ENCODE results near the gene VN1R5. TPM values are rescaled to one million over a fixed set of nuclear protein-coding genes. Genes with fewer than 3 reads are reported as not detected.

VN1R5 gene
- total RNA-seq, 1 donor from 2014 or later: not detected

GRCh38 chr1:247228133-247228532 lies 27.7 kb upstream of the VN1R5 start:
- DNase-seq (ENCODE audit: low read depth): no peak
- Histone ChIP-seq H3K4me3 (ENCODE audit: low read depth, low read length) (no peak overlapping the region), H3K27me3 (ENCODE audit: control insufficient read depth, insufficient read depth, low read length) (no peaks in the 10 kb centered on the region), H3K36me3 (ENCODE audit: control insufficient read depth, insufficient read depth, low read length) (no peaks in the 10 kb centered on the region)
- TF ChIP-seq CTCF (IDR thresholded peaks at IDR 0.05; ENCODE audit: insufficient read depth, low read length, poor library complexity, severe bottlenecking): no peak

- H3K27me3 ChIP-seq (ENCODE audit: control insufficient read depth, insufficient read depth, low read length): no peaks in the 10 kb centered on the region
- DNase-seq (ENCODE audit: low read depth): peak; percentile 5
- H3K36me3 ChIP-seq (ENCODE audit: control insufficient read depth, insufficient read depth, low read length): no peaks in the 10 kb centered on the region
- no peak for TF ChIP-seq CTCF (IDR thresholded peaks at IDR 0.05; ENCODE audit: insufficient read depth, low read length, poor library complexity, severe bottlenecking)
- no peak overlapping the region for H3K4me3 ChIP-seq (ENCODE audit: low read depth, low read length)
Observed at GRCh38 chr1:247241691-247242090, 14.2 kb upstream of the VN1R5 start.

GRCh38 chr1:247243524-247244137 lies 12.2 kb upstream of the VN1R5 start:
- TF ChIP-seq CTCF (IDR thresholded peaks at IDR 0.05; ENCODE audit: insufficient read depth, low read length, poor library complexity, severe bottlenecking): no peak
- no peak overlapping the region for H3K4me3 ChIP-seq (ENCODE audit: low read depth, low read length)
- H3K27me3 ChIP-seq (ENCODE audit: control insufficient read depth, insufficient read depth, low read length): no peaks in the 10 kb centered on the region
- no peaks in the 10 kb centered on the region for H3K36me3 ChIP-seq (ENCODE audit: control insufficient read depth, insufficient read depth, low read length)
- no peak for DNase-seq (ENCODE audit: low read depth)

- H3K27me3 ChIP-seq (ENCODE audit: control insufficient read depth, insufficient read depth, low read length): no peaks in the 10 kb centered on the region
- no peak overlapping the region for H3K4me3 ChIP-seq (ENCODE audit: low read depth, low read length)
- TF ChIP-seq CTCF (IDR thresholded peaks at IDR 0.05; ENCODE audit: insufficient read depth, low read length, poor library complexity, severe bottlenecking): no peak
- no peak for DNase-seq (ENCODE audit: low read depth)
- H3K36me3 ChIP-seq (ENCODE audit: control insufficient read depth, insufficient read depth, low read length): no peaks in the 10 kb centered on the region
Observed at GRCh38 chr1:247246325-247247115, 9.4 kb upstream of the VN1R5 start.

- no peak overlapping the region for H3K4me3 ChIP-seq (ENCODE audit: low read depth, low read length)
- DNase-seq (ENCODE audit: low read depth): no peak
- H3K27me3 ChIP-seq (ENCODE audit: control insufficient read depth, insufficient read depth, low read length): no peaks in the 10 kb centered on the region
- TF ChIP-seq CTCF (IDR thresholded peaks at IDR 0.05; ENCODE audit: insufficient read depth, low read length, poor library complexity, severe bottlenecking): no peak
- H3K36me3 ChIP-seq (ENCODE audit: control insufficient read depth, insufficient read depth, low read length): no peaks in the 10 kb centered on the region
Observed at GRCh38 chr1:247247568-247247967, 8.3 kb upstream of the VN1R5 start.
